ENCODE data around the gene KCNJ5.

- TF ChIP-seq, protein P1, sequence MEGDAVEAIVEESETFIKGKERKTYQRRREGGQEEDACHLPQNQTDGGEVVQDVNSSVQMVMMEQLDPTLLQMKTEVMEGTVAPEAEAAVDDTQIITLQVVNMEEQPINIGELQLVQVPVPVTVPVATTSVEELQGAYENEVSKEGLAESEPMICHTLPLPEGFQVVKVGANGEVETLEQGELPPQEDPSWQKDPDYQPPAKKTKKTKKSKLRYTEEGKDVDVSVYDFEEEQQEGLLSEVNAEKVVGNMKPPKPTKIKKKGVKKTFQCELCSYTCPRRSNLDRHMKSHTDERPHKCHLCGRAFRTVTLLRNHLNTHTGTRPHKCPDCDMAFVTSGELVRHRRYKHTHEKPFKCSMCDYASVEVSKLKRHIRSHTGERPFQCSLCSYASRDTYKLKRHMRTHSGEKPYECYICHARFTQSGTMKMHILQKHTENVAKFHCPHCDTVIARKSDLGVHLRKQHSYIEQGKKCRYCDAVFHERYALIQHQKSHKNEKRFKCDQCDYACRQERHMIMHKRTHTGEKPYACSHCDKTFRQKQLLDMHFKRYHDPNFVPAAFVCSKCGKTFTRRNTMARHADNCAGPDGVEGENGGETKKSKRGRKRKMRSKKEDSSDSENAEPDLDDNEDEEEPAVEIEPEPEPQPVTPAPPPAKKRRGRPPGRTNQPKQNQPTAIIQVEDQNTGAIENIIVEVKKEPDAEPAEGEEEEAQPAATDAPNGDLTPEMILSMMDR (IDR thresholded peaks at IDR 0.05) = no peak
- TF ChIP-seq POLR2A (IDR thresholded peaks at IDR 0.05) = no peak
Observed at GRCh38 chr11:128921793-128922192, 30.6 kb downstream of the KCNJ5 start.
